ENCODE results near the gene PBX1. TPM values are rescaled to one million over a fixed set of nuclear protein-coding genes. Genes with fewer than 3 reads are reported as not detected.

PBX1 gene
- total and polyA plus RNA-seq, 2 donors (not counting 3 experiments of a cell fraction or from before 2014, with no cell fraction given) = 10.7 to 24.1 TPM

DNA sequence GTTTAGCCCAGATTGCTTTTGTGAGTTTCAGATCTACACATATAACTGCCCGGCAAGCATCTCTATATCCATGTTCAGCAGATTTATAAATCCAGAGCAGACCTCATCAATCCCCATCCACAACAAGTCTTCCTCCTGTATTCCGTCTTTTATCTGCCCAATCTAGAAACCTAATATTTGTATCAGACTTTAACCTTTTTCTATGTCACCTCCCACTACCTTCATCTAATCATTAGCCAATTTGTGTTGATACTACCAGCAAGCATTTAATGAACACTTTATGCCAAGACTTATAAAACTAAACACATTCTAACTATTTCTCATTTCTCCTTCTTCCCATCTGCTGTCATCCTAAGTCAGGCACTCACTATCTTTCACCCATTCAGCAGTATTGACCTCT lies 135.5 kb downstream of the PBX1 start:
- FAIRE-seq = no peak
- no peaks in the 10 kb centered on the region for H3K27me3 ChIP-seq (ENCODE audit: control insufficient read depth in 2 of 2, insufficient read depth in 2 of 2, low read length in 2 of 2)
- H3K4me1 ChIP-seq (ENCODE audit: control insufficient read depth, extremely low read depth, insufficient read depth, low read length) = no peaks in the 10 kb centered on the region
- CTCF ChIA-PET = no interaction called here
- no peaks in the 10 kb centered on the region for H3K36me3 ChIP-seq (ENCODE audit: control insufficient read depth in 2 of 2, extremely low read depth in 1 of 2, insufficient read depth in 2 of 2, low read length in 2 of 2)
- H3K4me3 ChIP-seq (replicated peaks in 1 of 3; ENCODE audit: insufficient read depth in 1 of 3, low read depth in 1 of 3, low read length in 3 of 3) = no peak overlapping the region
- no peak for DNase-seq (ENCODE audit: low read depth, low spot score)
- intact Hi-C loops (cut with micrococcal nuclease) = no loop called here
- H3K27ac ChIP-seq (ENCODE audit: insufficient read depth, low read depth, low read length) = no peak overlapping the region
- H3K9ac ChIP-seq (replicated peaks; ENCODE audit: extremely low read depth, insufficient read depth, low read length) = no peak overlapping the region
- BruUV-seq (replicated peaks) = no TSS peak
- H3K9me3 ChIP-seq (replicated peaks; ENCODE audit: control insufficient read depth, insufficient read depth, low read length) = no peaks in the 10 kb centered on the region
- H3K4me2 ChIP-seq (ENCODE audit: insufficient read depth, low read length) = no peak overlapping the region
- POLR2A ChIA-PET = no interaction called here
- TF ChIP-seq CTCF (IDR thresholded peaks at IDR 0.05; ENCODE audit: extremely low read depth in 1 of 2, insufficient read depth in 1 of 2, low read depth in 1 of 2, low read length in 2 of 2) = no peak
- TF ChIP-seq MAX (IDR thresholded peaks at IDR 0.05; ENCODE audit: insufficient read depth, insufficient read length) = no peak
- TF ChIP-seq JUN (IDR thresholded peaks at IDR 0.05; ENCODE audit: borderline replicate concordance, insufficient read depth, insufficient read length, low read depth) = no peak
- no peak for TF ChIP-seq EZH2 (IDR thresholded peaks at IDR 0.05; ENCODE audit: borderline replicate concordance, low read depth, low read length, severe bottlenecking)
- no peak for TF ChIP-seq MYC (IDR thresholded peaks at IDR 0.05; ENCODE audit: low read depth, low read length)
- TF ChIP-seq GATA2 (IDR thresholded peaks at IDR 0.05; ENCODE audit: insufficient read depth, insufficient read length, low read depth, low read length) = no peak
- TF ChIP-seq POLR2AphosphoS5 (IDR thresholded peaks at IDR 0.05; ENCODE audit: insufficient read depth, low read depth, low read length) = no peak
- TF ChIP-seq POLR2A (IDR thresholded peaks at IDR 0.05; ENCODE audit: low read depth, low read length) = no peak
- TF ChIP-seq FOS (IDR thresholded peaks at IDR 0.05; ENCODE audit: borderline replicate concordance, insufficient read depth, low read length) = no peak
- H3K9me1 ChIP-seq (replicated peaks; ENCODE audit: control insufficient read depth, extremely low read depth, insufficient read depth, low read length) = no peaks in the 10 kb centered on the region
- dilution Hi-C loops (cut with MboI; ENCODE audit: extremely low pct_ligation_motif_present, low sequenced_read_pairs) = no loop called here
- H3K79me2 ChIP-seq (ENCODE audit: control insufficient read depth, insufficient read depth, low read length) = no peaks in the 10 kb centered on the region
- no peak overlapping the region for H2AFZ ChIP-seq (ENCODE audit: low read depth, low read length)
- no peaks in the 10 kb centered on the region for H4K20me1 ChIP-seq (replicated peaks; ENCODE audit: control insufficient read depth, extremely low read depth, insufficient read depth, low read length)
